ENCODE results near the gene NRN1L. TPM values are rescaled to one million over a fixed set of nuclear protein-coding genes. Genes with fewer than 3 reads are reported as not detected.
A peak's percentile ranks its signal among the peaks of the same experiment; 100 is the strongest.

The NRN1L gene
- total RNA-seq, 4 donors from 2014 or later: 0.99 to 1.7 TPM; not detected in 2

DNA sequence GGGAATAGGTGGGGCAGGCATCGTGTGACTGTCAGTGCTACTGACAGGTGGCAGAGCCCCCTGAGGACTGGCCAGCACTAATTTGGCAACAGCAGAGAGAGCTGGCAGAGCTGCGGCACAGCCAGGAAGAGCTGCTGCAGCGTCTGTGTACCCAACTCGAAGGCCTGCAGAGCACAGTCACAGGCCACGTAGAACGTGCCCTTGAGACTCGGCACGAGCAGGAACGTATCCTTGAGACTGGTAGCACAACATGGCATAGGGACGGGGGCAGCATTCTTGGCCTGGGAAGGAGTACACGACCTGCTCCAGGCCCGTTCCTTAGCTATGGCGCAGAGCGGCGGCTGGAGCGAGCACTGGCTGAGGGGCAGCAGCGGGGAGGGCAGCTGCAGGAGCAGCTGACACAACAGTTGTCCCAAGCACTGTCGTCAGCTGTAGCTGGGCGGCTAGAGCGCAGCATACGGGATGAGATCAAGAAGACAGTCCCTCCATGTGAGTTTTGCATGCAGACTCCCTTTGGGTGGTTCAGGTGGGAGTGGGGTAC lies 3.0 kb upstream of the NRN1L start:
- intact Hi-C loops (cut with DNase I): loop anchor here (2.0 to 5.0 kb wide), 2 partner anchors 47 to 161 kb away; no protein-coding TSS in a partner anchor
- TF ChIP-seq EP300 (IDR thresholded peaks at IDR 0.05) (no peak), POLR2A (IDR thresholded peaks at IDR 0.05; ENCODE audit: low read depth) (no peak), POLR2AphosphoS5 (IDR thresholded peaks at IDR 0.05) (no peak)
- TF ChIP-seq, protein P1, sequence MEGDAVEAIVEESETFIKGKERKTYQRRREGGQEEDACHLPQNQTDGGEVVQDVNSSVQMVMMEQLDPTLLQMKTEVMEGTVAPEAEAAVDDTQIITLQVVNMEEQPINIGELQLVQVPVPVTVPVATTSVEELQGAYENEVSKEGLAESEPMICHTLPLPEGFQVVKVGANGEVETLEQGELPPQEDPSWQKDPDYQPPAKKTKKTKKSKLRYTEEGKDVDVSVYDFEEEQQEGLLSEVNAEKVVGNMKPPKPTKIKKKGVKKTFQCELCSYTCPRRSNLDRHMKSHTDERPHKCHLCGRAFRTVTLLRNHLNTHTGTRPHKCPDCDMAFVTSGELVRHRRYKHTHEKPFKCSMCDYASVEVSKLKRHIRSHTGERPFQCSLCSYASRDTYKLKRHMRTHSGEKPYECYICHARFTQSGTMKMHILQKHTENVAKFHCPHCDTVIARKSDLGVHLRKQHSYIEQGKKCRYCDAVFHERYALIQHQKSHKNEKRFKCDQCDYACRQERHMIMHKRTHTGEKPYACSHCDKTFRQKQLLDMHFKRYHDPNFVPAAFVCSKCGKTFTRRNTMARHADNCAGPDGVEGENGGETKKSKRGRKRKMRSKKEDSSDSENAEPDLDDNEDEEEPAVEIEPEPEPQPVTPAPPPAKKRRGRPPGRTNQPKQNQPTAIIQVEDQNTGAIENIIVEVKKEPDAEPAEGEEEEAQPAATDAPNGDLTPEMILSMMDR (IDR thresholded peaks at IDR 0.05): no peak
- Histone ChIP-seq H3K27ac (replicated peaks in 1 of 4) (no peak overlapping the region), H3K4me3 (no peak overlapping the region), H3K27me3 (no peaks in the 10 kb centered on the region), H3K4me1 (peaks cover 19 to 42% (median 25%) of the 10 kb centered on the region in 4 donors), H3K36me3 (peaks cover 68 to 94% (median 85%) of the 10 kb centered on the region in 4 donors), H3K9me3 (no peaks in the 10 kb centered on the region)
- DNase-seq (ENCODE audit: extremely low spot score): no peak
- 89% methylated on average over 18 of the region's 21 CpGs for WGBS

DNA sequence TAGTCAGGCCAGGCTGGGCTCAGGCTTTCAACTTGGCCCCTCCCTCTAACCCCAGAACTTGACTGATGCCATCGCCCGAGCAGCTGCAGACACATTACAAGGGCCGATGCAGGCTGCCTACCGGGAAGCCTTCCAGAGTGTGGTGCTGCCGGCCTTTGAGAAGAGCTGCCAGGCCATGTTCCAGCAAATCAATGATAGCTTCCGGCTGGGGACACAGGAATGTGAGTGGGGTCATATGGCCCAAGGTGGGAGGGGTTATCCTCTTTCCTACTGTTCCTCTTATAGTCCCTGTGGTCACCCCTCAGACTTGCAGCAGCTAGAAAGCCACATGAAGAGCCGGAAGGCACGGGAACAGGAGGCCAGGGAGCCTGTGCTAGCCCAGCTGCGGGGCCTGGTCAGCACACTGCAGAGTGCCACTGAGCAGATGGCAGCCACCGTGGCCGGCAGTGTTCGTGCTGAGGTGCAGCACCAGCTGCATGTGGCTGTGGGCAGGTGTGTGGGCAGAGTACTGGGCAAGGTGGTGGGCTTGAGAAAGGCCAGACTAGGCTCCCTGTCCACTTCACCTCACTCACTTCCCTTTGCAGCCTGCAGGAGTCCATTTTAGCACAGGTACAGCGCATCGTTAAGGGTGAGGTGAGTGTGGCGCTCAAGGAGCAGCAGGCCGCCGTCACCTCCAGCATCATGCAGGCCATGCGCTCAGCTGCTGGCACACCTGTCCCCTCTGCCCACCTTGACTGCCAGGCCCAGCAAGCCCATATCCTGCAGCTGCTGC lies 2.1 kb upstream of the NRN1L start:
- peaks cover 61 to 86% (median 76%) of the 10 kb centered on the region in 4 donors for H3K36me3 ChIP-seq
- intact Hi-C loops (cut with DNase I): loop anchor here (2.0 to 5.0 kb wide), 2 partner anchors 46 to 160 kb away; no protein-coding TSS in a partner anchor
- no peak for TF ChIP-seq EP300 (IDR thresholded peaks at IDR 0.05)
- no peak for TF ChIP-seq POLR2AphosphoS5 (IDR thresholded peaks at IDR 0.05)
- TF ChIP-seq POLR2A (IDR thresholded peaks at IDR 0.05; ENCODE audit: low read depth): no peak
- TF ChIP-seq, protein P1 (IDR thresholded peaks at IDR 0.05): no peak

DNA sequence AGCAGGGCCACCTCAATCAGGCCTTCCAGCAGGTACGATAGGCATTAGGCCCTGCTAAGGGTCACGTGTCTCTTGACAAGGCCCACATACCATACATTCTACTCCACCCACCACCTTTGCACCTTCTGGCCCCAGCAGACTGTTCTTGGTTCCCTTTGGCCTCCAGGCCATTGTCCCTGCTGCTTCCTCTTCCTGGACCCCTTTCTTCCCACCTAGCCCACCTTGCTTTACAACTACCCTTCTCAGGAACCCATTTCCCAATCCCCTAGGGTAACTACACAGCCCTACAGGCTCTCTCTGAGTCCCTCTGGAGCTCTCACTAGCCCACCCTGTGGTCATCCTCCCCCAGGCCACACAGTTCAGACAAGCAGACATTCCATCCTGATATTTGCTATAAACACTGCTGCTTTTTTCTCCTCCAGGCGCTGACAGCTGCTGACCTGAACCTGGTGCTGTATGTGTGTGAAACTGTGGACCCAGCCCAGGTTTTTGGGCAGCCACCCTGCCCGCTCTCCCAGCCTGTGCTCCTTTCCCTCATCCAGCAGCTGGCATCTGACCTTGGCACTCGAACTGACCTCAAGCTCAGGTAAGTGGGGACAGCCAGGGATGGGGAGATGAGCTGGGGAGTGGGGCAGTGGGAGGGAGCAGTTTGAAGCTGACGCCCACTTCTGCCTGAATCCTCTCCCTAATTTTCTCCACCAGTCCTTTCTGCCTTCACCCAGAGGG lies 1.4 kb upstream of the NRN1L start:
- Histone ChIP-seq H3K36me3 (peaks cover 54 to 78% (median 69%) of the 10 kb centered on the region in 4 donors), H3K27ac (replicated peaks in 1 of 4) (peak overlapping the region; percentile 71 to 83 (median 76)), H3K9me3 (no peaks in the 10 kb centered on the region), H3K27me3 (no peaks in the 10 kb centered on the region), H3K4me1 (peaks cover 19 to 42% (median 24%) of the 10 kb centered on the region in 4 donors), H3K4me3 (no peak overlapping the region)
- intact Hi-C loops (cut with DNase I): loop anchor here (2.0 to 5.0 kb wide), 2 partner anchors 45 to 159 kb away; no protein-coding TSS in a partner anchor
- 69% methylated on average over 3 of the region's 6 CpGs for WGBS
- TF ChIP-seq, protein P1 (IDR thresholded peaks at IDR 0.05): no peak
- no peak for TF ChIP-seq EP300 (IDR thresholded peaks at IDR 0.05)
- TF ChIP-seq POLR2AphosphoS5 (IDR thresholded peaks at IDR 0.05): peak in 1 of 2 donors; percentile 1
- DNase-seq (ENCODE audit: extremely low spot score): no peak

More for the DNA sequence above, 2.1 kb upstream of the NRN1L start:
- 82% methylated on average over 12 of the region's 18 CpGs for WGBS
- no peaks in the 10 kb centered on the region for H3K9me3 ChIP-seq
- peaks cover 19 to 42% (median 24%) of the 10 kb centered on the region in 4 donors for H3K4me1 ChIP-seq
- no peak for DNase-seq (ENCODE audit: extremely low spot score)
- H3K27me3 ChIP-seq: no peaks in the 10 kb centered on the region
- H3K4me3 ChIP-seq: no peak overlapping the region
- no peak overlapping the region for H3K27ac ChIP-seq (replicated peaks in 1 of 4)

DNA sequence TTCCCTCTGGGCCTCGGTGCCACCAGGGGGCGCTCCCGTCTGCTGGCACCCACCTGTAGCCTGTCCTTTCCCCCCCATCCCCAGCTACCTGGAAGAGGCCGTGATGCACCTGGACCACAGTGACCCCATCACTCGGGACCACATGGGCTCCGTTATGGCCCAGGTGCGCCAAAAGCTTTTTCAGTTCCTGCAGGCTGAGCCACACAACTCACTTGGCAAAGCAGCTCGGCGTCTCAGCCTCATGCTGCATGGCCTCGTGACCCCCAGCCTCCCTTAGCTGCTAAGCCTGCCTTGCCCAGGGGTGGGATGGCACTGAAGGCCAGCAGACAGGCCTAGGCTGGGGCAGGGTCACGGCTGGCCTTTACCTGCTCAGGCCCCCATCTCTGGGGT lies 818 bp upstream of the NRN1L start:
- H3K9me3 ChIP-seq: no peaks in the 10 kb centered on the region
- TF ChIP-seq EP300 (IDR thresholded peaks at IDR 0.05) (no peak), POLR2AphosphoS5 (IDR thresholded peaks at IDR 0.05) (peak in 1 of 2 donors; percentile 10), POLR2A (IDR thresholded peaks at IDR 0.05; ENCODE audit: low read depth) (no peak)
- TF ChIP-seq, protein P1 (IDR thresholded peaks at IDR 0.05): peak; percentile 84 to 96 (median 85)
- peaks cover 19 to 42% (median 24%) of the 10 kb centered on the region in 4 donors for H3K4me1 ChIP-seq
- H3K27ac ChIP-seq (replicated peaks in 1 of 4): peak overlapping the region; percentile 71 to 83 (median 76)
- DNase-seq (ENCODE audit: extremely low spot score): no peak
- H3K27me3 ChIP-seq: no peaks in the 10 kb centered on the region
- H3K36me3 ChIP-seq: peaks cover 48 to 72% (median 63%) of the 10 kb centered on the region in 4 donors
- intact Hi-C loops (cut with DNase I): loop anchor here (2.0 to 5.0 kb wide), 2 partner anchors 45 to 158 kb away; no protein-coding TSS in a partner anchor
- WGBS: 56% methylated on average over 10 of the region's 11 CpGs
- H3K4me3 ChIP-seq: no peak overlapping the region

All from esophagus muscularis mucosa (tissue), 4 donors.